Measurements from ENCODE around the gene GPR82. TPM values are rescaled to one million over a fixed set of nuclear protein-coding genes. Genes with fewer than 3 reads are reported as not detected.
"Not testable (repeated sequence)": the region's sequence is repeated elsewhere in the genome, so short reads cannot be mapped to it uniquely, and the experiment has no call there.

GPR82 gene, protein sequence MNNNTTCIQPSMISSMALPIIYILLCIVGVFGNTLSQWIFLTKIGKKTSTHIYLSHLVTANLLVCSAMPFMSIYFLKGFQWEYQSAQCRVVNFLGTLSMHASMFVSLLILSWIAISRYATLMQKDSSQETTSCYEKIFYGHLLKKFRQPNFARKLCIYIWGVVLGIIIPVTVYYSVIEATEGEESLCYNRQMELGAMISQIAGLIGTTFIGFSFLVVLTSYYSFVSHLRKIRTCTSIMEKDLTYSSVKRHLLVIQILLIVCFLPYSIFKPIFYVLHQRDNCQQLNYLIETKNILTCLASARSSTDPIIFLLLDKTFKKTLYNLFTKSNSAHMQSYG
- 0.07 TPM in 1 of 2 replicates, not detected in the other for total RNA-seq (2014; rRNA removed; shearing (Covaris generic); ENCODE audit: low replicate concordance)

DNA sequence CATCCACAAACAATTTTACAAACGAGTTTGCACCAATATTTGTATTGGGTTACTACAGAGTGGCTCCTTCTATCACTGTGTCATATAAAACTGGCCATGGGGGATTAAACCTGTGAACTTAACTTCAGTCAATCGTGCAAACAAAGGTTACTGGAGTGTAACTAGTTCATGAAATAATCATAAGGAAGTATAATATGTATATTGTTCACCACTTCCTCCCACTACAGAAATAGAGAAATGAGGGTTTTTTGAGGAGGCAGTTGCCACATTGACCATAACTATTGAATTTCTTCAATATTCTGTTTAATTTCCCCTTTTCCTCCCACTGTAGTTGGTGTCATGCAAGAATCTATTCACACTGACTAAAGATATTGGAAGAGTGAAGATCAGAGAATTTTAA, at the start of gene GPR82:
Gene GPR82, plus strand, starts transcription at position 356 of the 400 bp plus-strand sequence. CDS start 2,846 bp downstream, outside the sequence.
- no peaks in the 10 kb centered on the region for H4K20me1 ChIP-seq (ENCODE audit: insufficient read depth, low read depth, low read length)
- no peaks in the 10 kb centered on the region for H3K36me3 ChIP-seq (ENCODE audit: insufficient read depth, low read length)
- H3K27me3 ChIP-seq (ENCODE audit: low read length): no peaks in the 10 kb centered on the region
- H3K4me1 ChIP-seq (ENCODE audit: low read length): peaks cover 23% of the 10 kb centered on the region
- H3K9me2 ChIP-seq (replicated peaks; ENCODE audit: insufficient read depth, low read length): no peaks in the 10 kb centered on the region
- H3K4me3 ChIP-seq (ENCODE audit: low read length): peak within 1 kb of the TSS; percentile 23; the same call in 1 of the 2 replicates
- H3K4me2 ChIP-seq (ENCODE audit: low read depth, low read length, poor library complexity, severe bottlenecking): peak within 1 kb of the TSS; percentile 51
- H2AFZ ChIP-seq (ENCODE audit: low read length): no peak within 1 kb of the TSS
- peak; percentile 58 for DNase-seq
- H3K27ac ChIP-seq (ENCODE audit: low read length): peak within 1 kb of the TSS; percentile 51; the same call in 1 of the 2 replicates
- H3K79me2 ChIP-seq (ENCODE audit: low read length): no peaks in the 10 kb centered on the region
- H3K9me3 ChIP-seq (ENCODE audit: low read length): no peaks in the 10 kb centered on the region
- no peak within 1 kb of the TSS for H3K9ac ChIP-seq (ENCODE audit: low read length)

- H3K27me3 ChIP-seq (ENCODE audit: low read length); H4K20me1 ChIP-seq (ENCODE audit: insufficient read depth, low read depth, low read length); DNase-seq; H3K79me2 ChIP-seq (ENCODE audit: low read length); H3K4me2 ChIP-seq (ENCODE audit: low read depth, low read length, poor library complexity, severe bottlenecking); H3K9ac ChIP-seq (ENCODE audit: low read length); H3K9me2 ChIP-seq (replicated peaks; ENCODE audit: insufficient read depth, low read length); H3K4me1 ChIP-seq (ENCODE audit: low read length); H3K4me3 ChIP-seq (ENCODE audit: low read length); H3K36me3 ChIP-seq (ENCODE audit: insufficient read depth, low read length); H3K27ac ChIP-seq (ENCODE audit: low read length); H3K9me3 ChIP-seq (ENCODE audit: low read length); H2AFZ ChIP-seq (ENCODE audit: low read length): not testable (repeated sequence)
These were observed 47.6 kb upstream of the GPR82 start for GRCh38 chrX:41676361-41676760.

GRCh38 chrX:41677183-41678060, 46.6 kb upstream of the GPR82 start:
- no peaks in the 10 kb centered on the region for H3K79me2 ChIP-seq (ENCODE audit: low read length)
- no peak overlapping the region for H3K9ac ChIP-seq (ENCODE audit: low read length)
- no peak overlapping the region for H3K4me2 ChIP-seq (ENCODE audit: low read depth, low read length, poor library complexity, severe bottlenecking)
- no peaks in the 10 kb centered on the region for H3K36me3 ChIP-seq (ENCODE audit: insufficient read depth, low read length)
- H4K20me1 ChIP-seq (ENCODE audit: insufficient read depth, low read depth, low read length): no peaks in the 10 kb centered on the region
- H2AFZ ChIP-seq (ENCODE audit: low read length): no peak overlapping the region
- no peak for DNase-seq
- H3K27ac ChIP-seq (ENCODE audit: low read length): no peak overlapping the region
- no peaks in the 10 kb centered on the region for H3K9me3 ChIP-seq (ENCODE audit: low read length)
- no peaks in the 10 kb centered on the region for H3K9me2 ChIP-seq (replicated peaks; ENCODE audit: insufficient read depth, low read length)
- no peaks in the 10 kb centered on the region for H3K27me3 ChIP-seq (ENCODE audit: low read length)
- H3K4me3 ChIP-seq (ENCODE audit: low read length): no peak overlapping the region
- no peaks in the 10 kb centered on the region for H3K4me1 ChIP-seq (ENCODE audit: low read length)

GRCh38 chrX:41684138-41684537, 39.8 kb upstream of the GPR82 start:
- no peak overlapping the region for H3K27ac ChIP-seq (ENCODE audit: low read length)
- no peaks in the 10 kb centered on the region for H3K27me3 ChIP-seq (ENCODE audit: low read length)
- H3K9me2 ChIP-seq (replicated peaks; ENCODE audit: insufficient read depth, low read length): no peaks in the 10 kb centered on the region
- H3K36me3 ChIP-seq (ENCODE audit: insufficient read depth, low read length): no peaks in the 10 kb centered on the region
- H3K4me2 ChIP-seq (ENCODE audit: low read depth, low read length, poor library complexity, severe bottlenecking): no peak overlapping the region
- H3K4me3 ChIP-seq (ENCODE audit: low read length): no peak overlapping the region
- no peaks in the 10 kb centered on the region for H3K4me1 ChIP-seq (ENCODE audit: low read length)
- no peak overlapping the region for H2AFZ ChIP-seq (ENCODE audit: low read length)
- H3K9me3 ChIP-seq (ENCODE audit: low read length): no peaks in the 10 kb centered on the region
- H4K20me1 ChIP-seq (ENCODE audit: insufficient read depth, low read depth, low read length): no peaks in the 10 kb centered on the region
- H3K79me2 ChIP-seq (ENCODE audit: low read length): no peaks in the 10 kb centered on the region
- DNase-seq: no peak
- no peak overlapping the region for H3K9ac ChIP-seq (ENCODE audit: low read length)

- Histone ChIP-seq H2AFZ (ENCODE audit: low read length) (no peak overlapping the region), H3K27ac (ENCODE audit: low read length) (no peak overlapping the region), H3K79me2 (ENCODE audit: low read length) (no peaks in the 10 kb centered on the region), H3K9me3 (ENCODE audit: low read length) (no peaks in the 10 kb centered on the region), H4K20me1 (ENCODE audit: insufficient read depth, low read depth, low read length) (no peaks in the 10 kb centered on the region), H3K4me2 (ENCODE audit: low read depth, low read length, poor library complexity, severe bottlenecking) (no peak overlapping the region), H3K36me3 (ENCODE audit: insufficient read depth, low read length) (no peaks in the 10 kb centered on the region), H3K27me3 (ENCODE audit: low read length) (no peaks in the 10 kb centered on the region), H3K4me3 (ENCODE audit: low read length) (no peak overlapping the region), H3K9ac (ENCODE audit: low read length) (no peak overlapping the region), H3K4me1 (ENCODE audit: low read length) (no peaks in the 10 kb centered on the region), H3K9me2 (replicated peaks; ENCODE audit: insufficient read depth, low read length) (no peaks in the 10 kb centered on the region)
- no peak for DNase-seq
These were observed 39.0 kb upstream of the GPR82 start for GRCh38 chrX:41684940-41685339.

DNA sequence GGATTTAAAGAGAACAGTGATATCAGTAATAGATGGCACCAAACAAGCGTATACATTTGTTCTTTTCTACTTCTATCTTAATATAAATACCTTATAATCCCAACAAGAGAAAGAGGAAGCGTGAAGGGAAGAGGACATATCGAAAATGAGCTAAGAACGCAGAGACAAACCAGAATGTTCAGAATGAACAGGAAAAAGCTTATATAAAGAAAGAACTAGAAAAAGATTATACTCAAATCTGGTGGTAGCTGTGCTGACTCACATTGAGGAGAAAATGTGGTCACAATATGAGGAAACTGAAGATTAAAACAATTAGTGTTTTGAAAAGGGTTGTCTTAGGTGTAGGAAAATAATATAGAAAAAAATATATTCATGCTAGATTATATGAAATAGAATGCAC, 37.2 kb upstream of the GPR82 start:
- Histone ChIP-seq H3K36me3 (ENCODE audit: insufficient read depth, low read length) (no peaks in the 10 kb centered on the region), H3K79me2 (ENCODE audit: low read length) (no peaks in the 10 kb centered on the region), H3K9me3 (ENCODE audit: low read length) (no peaks in the 10 kb centered on the region), H3K9me2 (replicated peaks; ENCODE audit: insufficient read depth, low read length) (no peaks in the 10 kb centered on the region), H2AFZ (ENCODE audit: low read length) (no peak overlapping the region), H3K27me3 (ENCODE audit: low read length) (no peaks in the 10 kb centered on the region), H3K27ac (ENCODE audit: low read length) (no peak overlapping the region), H3K4me1 (ENCODE audit: low read length) (no peaks in the 10 kb centered on the region), H3K4me2 (ENCODE audit: low read depth, low read length, poor library complexity, severe bottlenecking) (no peak overlapping the region), H3K9ac (ENCODE audit: low read length) (no peak overlapping the region), H4K20me1 (ENCODE audit: insufficient read depth, low read depth, low read length) (no peaks in the 10 kb centered on the region), H3K4me3 (ENCODE audit: low read length) (no peak overlapping the region)
- no peak for DNase-seq

GRCh38 chrX:41688156-41688555, 35.8 kb upstream of the GPR82 start:
- no peak overlapping the region for H3K4me2 ChIP-seq (ENCODE audit: low read depth, low read length, poor library complexity, severe bottlenecking)
- no peaks in the 10 kb centered on the region for H3K27me3 ChIP-seq (ENCODE audit: low read length)
- no peaks in the 10 kb centered on the region for H3K9me3 ChIP-seq (ENCODE audit: low read length)
- no peak overlapping the region for H3K4me3 ChIP-seq (ENCODE audit: low read length)
- H2AFZ ChIP-seq (ENCODE audit: low read length): no peak overlapping the region
- H3K9ac ChIP-seq (ENCODE audit: low read length): no peak overlapping the region
- no peaks in the 10 kb centered on the region for H3K9me2 ChIP-seq (replicated peaks; ENCODE audit: insufficient read depth, low read length)
- no peak overlapping the region for H3K27ac ChIP-seq (ENCODE audit: low read length)
- H3K79me2 ChIP-seq (ENCODE audit: low read length): no peaks in the 10 kb centered on the region
- no peak for DNase-seq
- H4K20me1 ChIP-seq (ENCODE audit: insufficient read depth, low read depth, low read length): no peaks in the 10 kb centered on the region
- H3K36me3 ChIP-seq (ENCODE audit: insufficient read depth, low read length): no peaks in the 10 kb centered on the region
- H3K4me1 ChIP-seq (ENCODE audit: low read length): no peaks in the 10 kb centered on the region

- DNase-seq: no peak
- Histone ChIP-seq H3K27me3 (ENCODE audit: low read length) (no peaks in the 10 kb centered on the region), H4K20me1 (ENCODE audit: insufficient read depth, low read depth, low read length) (no peaks in the 10 kb centered on the region), H3K9me3 (ENCODE audit: low read length) (no peaks in the 10 kb centered on the region), H3K4me1 (ENCODE audit: low read length) (no peaks in the 10 kb centered on the region), H3K27ac (ENCODE audit: low read length) (no peak within 1 kb of the TSS), H3K9me2 (replicated peaks; ENCODE audit: insufficient read depth, low read length) (no peaks in the 10 kb centered on the region), H3K4me2 (ENCODE audit: low read depth, low read length, poor library complexity, severe bottlenecking) (no peak within 1 kb of the TSS), H3K79me2 (ENCODE audit: low read length) (no peaks in the 10 kb centered on the region), H3K36me3 (ENCODE audit: insufficient read depth, low read length) (no peaks in the 10 kb centered on the region), H3K4me3 (ENCODE audit: low read length) (no peak within 1 kb of the TSS), H3K9ac (ENCODE audit: low read length) (no peak within 1 kb of the TSS), H2AFZ (ENCODE audit: low read length) (no peak within 1 kb of the TSS)
These were observed 35.1 kb upstream of the GPR82 start, which contains the start of gene GPR34 for GRCh38 chrX:41688835-41689234. Gene GPR34 (plus strand): TSS chrX:41688973. CDS start chrX:41695634, 6,661 bp downstream.

Measured in Karpas-422 (cell line).